VCaP (cell line): ENCODE results near the gene BEST4.

ENCODE experiments used
- H3K27ac ChIP-seq: fragments of 450-650 bp; 2 replicates; pipeline ENCODE4 v1.5.1; 2017
- CTCF ChIP-seq: fragments of 450-650 bp; conservative IDR thresholded peaks from 2 replicates; pipeline ENCODE4 v1.5.1; 2017; ENCODE audit warnings: mild to moderate bottlenecking, moderate library complexity

The BEST4 gene

GRCh38 chr1:44822131-44822701 is 34.2 kb upstream of the BEST4 start:
- no peak for TF ChIP-seq CTCF
- no peak overlapping the region for H3K27ac ChIP-seq

GRCh38 chr1:44821240-44821715 is 33.3 kb upstream of the BEST4 start:
- no peak overlapping the region for H3K27ac ChIP-seq
- no peak for TF ChIP-seq CTCF

GRCh38 chr1:44820328-44821239 is 32.6 kb upstream of the BEST4 start:
- H3K27ac ChIP-seq = no peak overlapping the region
- no peak for TF ChIP-seq CTCF

GRCh38 chr1:44819608-44820327 is 31.8 kb upstream of the BEST4 start:
- H3K27ac ChIP-seq = no peak overlapping the region
- no peak for TF ChIP-seq CTCF

GRCh38 chr1:44819196-44819607 is 31.2 kb upstream of the BEST4 start:
- no peak overlapping the region for H3K27ac ChIP-seq
- TF ChIP-seq CTCF = no peak

GRCh38 chr1:44817771-44818495 is 30.0 kb upstream of the BEST4 start:
- H3K27ac ChIP-seq = no peak overlapping the region
- TF ChIP-seq CTCF = no peak
